Liver (tissue), 9 donors: Measurements from ENCODE around the gene AQP6. TPM values are rescaled to one million over a fixed set of nuclear protein-coding genes. Genes with fewer than 3 reads are reported as not detected.
A peak's percentile ranks its signal among the peaks of the same experiment; 100 is the strongest.

Experiments
- DNase-seq: peaks from one replicate; pipeline ENCODE4 v3.0.0-alpha.2; 2017; ENCODE audit warnings: low spot score
- H3K27ac ChIP-seq, 2 donors: one replicate each; pipeline ENCODE4 v1.7.0; 2013; ENCODE audit warnings: inconsistent platforms in 2 of 2, low read length in 2 of 2, control low read depth in 1 of 2, low read depth in 1 of 2, mild to moderate bottlenecking in 1 of 2
- H3K27me3 ChIP-seq, 4 donors: one replicate each; pipeline versions ENCODE4 v1.6.1 to v1.7.0; 2013; ENCODE audit warnings: low read length in 3 of 4, inconsistent platforms in 1 of 4, mild to moderate bottlenecking in 1 of 4, moderate library complexity in 1 of 4; ENCODE audit not compliant: control insufficient read depth in 4 of 4, insufficient read depth in 4 of 4
- H3K36me3 ChIP-seq, 4 donors: one replicate each; pipeline versions ENCODE4 v1.6.1 to v1.7.0; 2013; ENCODE audit warnings: low read length in 3 of 4, mild to moderate bottlenecking in 3 of 4, low read depth in 1 of 4, moderate library complexity in 1 of 4; ENCODE audit not compliant: control insufficient read depth in 4 of 4, insufficient read depth in 3 of 4
- H3K4me1 ChIP-seq, 4 donors: one replicate each; pipeline versions ENCODE4 v1.6.1 to v1.7.0; 2013; ENCODE audit warnings: low read length in 3 of 4, mild to moderate bottlenecking in 3 of 4, moderate library complexity in 1 of 4; ENCODE audit not compliant: control insufficient read depth in 4 of 4, insufficient read depth in 4 of 4
- H3K4me3 ChIP-seq, 3 donors: one replicate each; pipeline versions ENCODE4 v1.6.1 to v1.7.0; 2013; ENCODE audit warnings: low read length in 3 of 3, control low read depth in 1 of 3, low read depth in 1 of 3, mild to moderate bottlenecking in 1 of 3
- H3K9ac ChIP-seq, 2 donors: one replicate each; pipeline ENCODE4 v1.7.0; 2013; ENCODE audit warnings: low read length in 2 of 2, mild to moderate bottlenecking in 2 of 2, moderate library complexity in 2 of 2, control low read depth in 1 of 2, low read depth in 1 of 2
- H3K9me3 ChIP-seq, 4 donors: one replicate each; pipeline versions ENCODE4 v1.6.1 to v1.7.0; 2013; ENCODE audit warnings: low read length in 3 of 4; ENCODE audit not compliant: control insufficient read depth in 4 of 4
- CTCF ChIP-seq: fragments of 150-350 bp; IDR thresholded peaks from 2 replicates; pipeline ENCODE4 v1.5.1; 2017; ENCODE audit warnings: improper control_type of control experiment, low read depth, low read length; ENCODE audit not compliant: missing input control
- FOXA1 ChIP-seq: IDR thresholded peaks from 2 replicates; pipeline ENCODE4 v1.6.1; 2016; ENCODE audit warnings: antibody characterized with exemption
- HNF4G ChIP-seq: IDR thresholded peaks from 2 replicates; pipeline ENCODE4 v1.6.1; 2016; ENCODE audit warnings: antibody characterized with exemption
- MAX ChIP-seq: IDR thresholded peaks from 2 replicates; pipeline ENCODE4 v1.6.1; 2016; ENCODE audit warnings: antibody characterized with exemption
- NR2F2 ChIP-seq: IDR thresholded peaks from 2 replicates; pipeline ENCODE4 v1.6.1; 2016; ENCODE audit warnings: antibody characterized with exemption
- RAD21 ChIP-seq, 2 donors: IDR thresholded peaks; 2 replicates each; pipeline ENCODE4 v1.6.1; 2016; ENCODE audit warnings: antibody characterized with exemption in 2 of 2, mild to moderate bottlenecking in 2 of 2
- RXRA ChIP-seq, 2 donors: IDR thresholded peaks; 2 replicates each; pipeline ENCODE4 v1.6.1; 2017 to 2018; ENCODE audit warnings: antibody characterized with exemption in 2 of 2, mild to moderate bottlenecking in 1 of 2
- TAF1 ChIP-seq: conservative IDR thresholded peaks from 2 replicates; pipeline ENCODE4 v1.6.1; 2016; ENCODE audit warnings: antibody characterized with exemption, mild to moderate bottlenecking
- WGBS: extraction: QIAGEN DNeasy Blood & Tissue Kit; methylation state at CpG from one replicate; pipeline ENCODE4 v1.1.7; 2013; 5-methylcytosine and 5-hydroxymethylcytosine counted together
- polyA plus RNA-seq, 2 donors: library from polyadenylated mRNA; stranded (reverse) in 1 of 2; unstranded in 1 of 2; fragments of 200-250 nt in 1 of 2; fragments of >200 nt in 1 of 2; fragmentation: Nextera tagmentation in 1 of 2; extraction: Ambion mirVana in 1 of 2; gene quantifications; one replicate each; pipeline versions ENCODE4 v1.2.1 to v1.2.3, GENCODE V29; 2013 to 2015
- total RNA-seq, 2 donors: library from RNA; depleted of rRNA; stranded (reverse); fragments of >200 nt; gene quantifications; one replicate each; pipeline ENCODE4 v1.2.3, GENCODE V29; 2014
- donor health status: healthy.
- donor health status: healthy.
- donor health status: healthy.
- donor health status: healthy.
- donor health status: healthy.

Gene AQP6
- total and polyA plus RNA-seq, 4 donors = 0.05 to 0.11 TPM; not detected in 2

- TF ChIP-seq TAF1 (no peak), NR2F2 (no peak)
These were observed 1.6 kb upstream of the AQP6 start (continued) for GRCh38 chr12:49971141-49971540.

- H3K9ac ChIP-seq = no peak overlapping the region
- TF ChIP-seq HNF4G = no peak
- no peak for TF ChIP-seq NR2F2
- no peaks in the 10 kb centered on the region for H3K27me3 ChIP-seq
- no peaks in the 10 kb centered on the region for H3K36me3 ChIP-seq
- no peaks in the 10 kb centered on the region for H3K9me3 ChIP-seq
- 89% methylated on average over 9 of the region's 9 CpGs for WGBS
- H3K4me1 ChIP-seq = peaks cover 7 to 37% (median 22%) of the 10 kb centered on the region in 4 donors
- H3K4me3 ChIP-seq = no peak overlapping the region
- no peak overlapping the region for H3K27ac ChIP-seq
- no peak for DNase-seq
These were observed 618 bp upstream of the AQP6 start for GRCh38 chr12:49972129-49972528.

GRCh38 chr12:49973361-49973830 lies 649 bp downstream of the AQP6 start:
- H3K9me3 ChIP-seq = no peaks in the 10 kb centered on the region
- 71% methylated on average over 19 of the region's 19 CpGs for WGBS
- TF ChIP-seq MAX = no peak
- TF ChIP-seq HNF4G = no peak
- TF ChIP-seq RXRA (IDR thresholded peaks at IDR 0.05) = peak in 1 of 2 donors; percentile 9
- TF ChIP-seq FOXA1 = no peak
- no peak overlapping the region for H3K4me3 ChIP-seq
- DNase-seq = no peak
- no peaks in the 10 kb centered on the region for H3K27me3 ChIP-seq
- H3K27ac ChIP-seq = no peak overlapping the region
- no peaks in the 10 kb centered on the region for H3K36me3 ChIP-seq
- peaks cover 3 to 25% (median 12%) of the 10 kb centered on the region in 4 donors for H3K4me1 ChIP-seq
- H3K9ac ChIP-seq = no peak overlapping the region

GRCh38 chr12:49974231-49974675 lies 1.5 kb downstream of the AQP6 start:
- Histone ChIP-seq H3K27ac (no peak overlapping the region), H3K9me3 (no peaks in the 10 kb centered on the region), H3K4me3 (no peak overlapping the region), H3K4me1 (peaks cover 1 to 18% (median 8%) of the 10 kb centered on the region in 4 donors), H3K36me3 (no peaks in the 10 kb centered on the region), H3K9ac (no peak overlapping the region), H3K27me3 (no peaks in the 10 kb centered on the region)
- 45% methylated on average over 15 of the region's 15 CpGs for WGBS
- TF ChIP-seq MAX (no peak), RAD21 (IDR thresholded peaks at IDR 0.05) (peak; percentile 77 to 91), CTCF (peak; percentile 64)
- DNase-seq = no peak
